Thoracic aorta (tissue), 2 donors: ENCODE results near the gene DBNL. TPM values are rescaled to one million over a fixed set of nuclear protein-coding genes. Genes with fewer than 3 reads are reported as not detected.
A peak's percentile ranks its signal among the peaks of the same experiment; 100 is the strongest.

Source experiments
- ATAC-seq: fragments of 150-250 bp; one replicate; pipeline ENCODE4 v1.8.0; 2017; ENCODE audit warnings: low read depth; ENCODE audit not compliant: insufficient number of reproducible peaks, low FRiP score
- DNase-seq: peaks from one replicate; pipeline ENCODE4 v3.0.0-alpha.2; 2020; ENCODE audit warnings: low spot score
- H3K27ac ChIP-seq, 2 donors: fragments of 200-600 bp; sonication (generic); 1 replicate in 1 of 2; 2 replicates in 1 of 2; pipeline ENCODE4 v1.5.1; 2016; ENCODE audit warnings: mild to moderate bottlenecking in 2 of 2, moderate library complexity in 2 of 2
- H3K27me3 ChIP-seq: fragments of 200-600 bp; sonication (generic); replicated peaks from 2 replicates; pipeline ENCODE4 v1.6.0; 2016; ENCODE audit warnings: mild to moderate bottlenecking; ENCODE audit not compliant: insufficient read depth
- H3K36me3 ChIP-seq: fragments of 200-600 bp; sonication (generic); one replicate; pipeline ENCODE4 v1.5.1; 2016
- H3K4me1 ChIP-seq, 2 donors: fragments of 200-600 bp; sonication (generic); 1 replicate in 1 of 2; 2 replicates in 1 of 2; pipeline versions ENCODE4 v1.5.1 to v1.6.0; 2016; ENCODE audit warnings: low read depth in 2 of 2, mild to moderate bottlenecking in 1 of 2; ENCODE audit not compliant: control insufficient read depth in 1 of 2
- H3K4me3 ChIP-seq: fragments of 200-600 bp; sonication (generic); 2 replicates; pipeline ENCODE4 v1.5.1; 2016; ENCODE audit warnings: mild to moderate bottlenecking
- H3K9me3 ChIP-seq: fragments of 200-600 bp; sonication (generic); 2 replicates; pipeline ENCODE4 v1.5.1; 2016
- CTCF ChIP-seq: fragments of 200-600 bp; sonication (generic); IDR thresholded peaks from one replicate; pipeline ENCODE4 v1.5.1; 2019; ENCODE audit warnings: antibody characterized with exemption
- total RNA-seq, 2 donors: library from RNA; depleted of rRNA; stranded (reverse); fragments of >200 nt; gene quantifications; one replicate each; pipeline versions ENCODE4 v1.1.0 to v1.2.3, GENCODE V29; 2016

The DBNL gene
- total RNA-seq, 2 donors from 2014 or later = 148 to 156 TPM

- Histone ChIP-seq H3K27me3 (no peaks in the 10 kb centered on the region), H3K4me1 (peaks cover 20 to 25% of the 10 kb centered on the region in 2 donors), H3K36me3 (peaks cover 32% of the 10 kb centered on the region), H3K9me3 (no peaks in the 10 kb centered on the region), H3K4me3 (no peak overlapping the region), H3K27ac (no peak overlapping the region)
- DNase-seq (no peak), ATAC-seq (no peak)
- TF ChIP-seq CTCF = no peak
These were observed 35.0 kb downstream of the DBNL start for GRCh38 chr7:44079331-44080021.

GRCh38 chr7:44080118-44080517, 35.6 kb downstream of the DBNL start:
- no peaks in the 10 kb centered on the region for H3K27me3 ChIP-seq
- no peak for TF ChIP-seq CTCF
- H3K4me1 ChIP-seq = peaks cover 22 to 32% of the 10 kb centered on the region in 2 donors
- peaks cover 32% of the 10 kb centered on the region for H3K36me3 ChIP-seq
- no peaks in the 10 kb centered on the region for H3K9me3 ChIP-seq
- ATAC-seq (no peak), DNase-seq (no peak)
- no peak overlapping the region for H3K27ac ChIP-seq
- H3K4me3 ChIP-seq = no peak overlapping the region

- H3K36me3 ChIP-seq = peaks cover 32% of the 10 kb centered on the region
- peaks cover 22 to 38% of the 10 kb centered on the region in 2 donors for H3K4me1 ChIP-seq
- peak overlapping the region; percentile 98 for H3K4me3 ChIP-seq
- TF ChIP-seq CTCF = no peak
- DNase-seq = no peak
- no peak for ATAC-seq
- peak overlapping the region; percentile 45 to 97 for H3K27ac ChIP-seq
- no peaks in the 10 kb centered on the region for H3K27me3 ChIP-seq
- H3K9me3 ChIP-seq = no peaks in the 10 kb centered on the region
These were observed 36.3 kb downstream of the DBNL start for GRCh38 chr7:44080686-44081265.

GRCh38 chr7:44081266-44081748, 36.8 kb downstream of the DBNL start:
- no peak for ATAC-seq
- no peaks in the 10 kb centered on the region for H3K9me3 ChIP-seq
- no peak for TF ChIP-seq CTCF
- peak overlapping the region; percentile 98 for H3K4me3 ChIP-seq
- H3K27me3 ChIP-seq = no peaks in the 10 kb centered on the region
- peaks cover 22 to 44% of the 10 kb centered on the region in 2 donors for H3K4me1 ChIP-seq
- no peak for DNase-seq
- H3K36me3 ChIP-seq = peaks cover 32% of the 10 kb centered on the region
- H3K27ac ChIP-seq = peak overlapping the region; percentile 45 to 97

GRCh38 chr7:44082541-44083207, 38.2 kb downstream of the DBNL start:
- Histone ChIP-seq H3K27me3 (no peaks in the 10 kb centered on the region), H3K9me3 (no peaks in the 10 kb centered on the region), H3K4me1 (peaks cover 31 to 57% of the 10 kb centered on the region in 2 donors), H3K27ac (peak overlapping the region; percentile 94 to 98), H3K4me3 (peak overlapping the region; percentile 98), H3K36me3 (peaks cover 26% of the 10 kb centered on the region)
- TF ChIP-seq CTCF = no peak
- ATAC-seq = peak; percentile 96
- peak; percentile 98 for DNase-seq
